GM21737 (cell line): Measurements from ENCODE around the gene BTLA.
"Not testable (repeated sequence)": the region's sequence is repeated elsewhere in the genome, so short reads cannot be mapped to it uniquely, and the experiment has no call there.

ENCODE experiments used
- ATAC-seq: cut with Tn5 transposase; IDR thresholded peaks from one replicate; pipeline ENCODE4 v1.9.1; 2021; ENCODE audit warnings: mild to moderate bottlenecking, moderate library complexity; ENCODE audit not compliant: unreplicated experiment

BTLA gene

DNA sequence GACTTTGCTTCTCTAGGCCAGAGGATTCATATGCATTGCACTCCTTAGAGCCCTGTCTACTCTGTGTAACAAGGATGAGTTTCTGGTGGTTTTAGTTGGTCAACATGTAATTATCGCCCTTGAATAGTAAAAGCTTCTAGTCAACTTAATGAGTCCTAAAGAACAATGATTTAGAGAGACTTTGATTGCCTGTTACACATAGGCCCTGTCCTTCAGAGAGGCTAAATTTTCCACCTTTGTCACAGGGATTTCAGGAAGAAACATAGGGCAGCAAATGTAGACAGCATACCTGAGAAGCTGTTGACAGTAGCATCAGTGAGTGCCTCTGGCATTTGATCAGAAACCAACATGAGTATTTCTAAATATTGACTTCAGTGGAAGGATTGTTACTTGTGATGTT is 7.1 kb downstream of the BTLA start:
- no peak for ATAC-seq

DNA sequence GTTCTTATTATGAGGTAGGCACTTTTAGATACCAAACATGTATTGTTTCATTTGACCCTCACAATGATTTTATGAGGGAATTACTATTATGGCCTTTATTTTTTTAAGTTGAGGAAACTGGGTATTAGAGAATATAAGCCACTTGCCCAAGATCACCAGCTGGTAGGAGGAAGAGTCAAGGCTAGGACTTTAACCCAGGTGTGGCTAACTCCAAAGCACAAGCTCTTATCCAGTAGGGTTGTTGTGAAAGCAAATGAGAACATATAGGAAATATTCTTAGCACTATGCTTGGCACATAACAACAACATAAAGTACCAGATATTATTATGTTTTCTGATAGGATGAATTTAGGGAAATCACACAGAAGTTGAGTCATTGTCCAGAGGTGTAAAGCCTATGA is 7.9 kb downstream of the BTLA start:
- no peak for ATAC-seq

DNA sequence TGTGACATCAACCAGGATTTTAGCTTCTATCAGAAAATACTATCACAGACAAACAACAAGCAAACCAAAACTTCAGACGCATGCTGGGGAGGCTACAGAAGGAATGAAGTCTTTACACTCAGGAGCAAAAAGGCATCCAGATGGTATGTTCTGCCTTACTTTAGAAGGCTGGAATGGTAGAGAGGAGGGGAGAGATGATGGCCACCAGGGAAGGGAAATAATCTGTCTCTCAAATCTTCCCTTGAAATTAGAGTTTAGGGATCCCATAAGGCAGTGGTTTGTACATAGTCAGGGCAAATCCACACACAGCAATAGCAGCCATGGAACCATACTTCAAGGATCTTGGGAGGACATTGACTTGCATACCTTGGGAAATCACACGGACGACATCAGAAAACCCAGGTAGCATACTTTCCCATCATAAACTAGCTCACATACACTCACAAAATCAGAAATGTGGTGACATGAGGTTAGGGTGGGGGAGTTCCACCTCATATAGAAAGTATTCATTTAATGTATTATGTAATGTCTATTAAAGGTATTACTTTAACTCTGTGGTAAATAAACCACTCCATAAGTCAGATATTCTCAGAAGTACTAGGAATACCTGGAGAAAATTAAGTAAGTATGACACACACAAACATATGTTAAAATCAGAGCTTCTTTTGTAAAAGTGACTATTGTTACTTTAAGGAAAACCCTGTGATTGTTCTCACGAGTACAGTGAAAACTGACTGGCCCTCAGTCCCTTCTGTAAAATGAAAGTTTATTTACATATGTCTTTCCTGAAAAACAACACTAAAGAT is 9.4 kb downstream of the BTLA start:
- ATAC-seq = no peak

DNA sequence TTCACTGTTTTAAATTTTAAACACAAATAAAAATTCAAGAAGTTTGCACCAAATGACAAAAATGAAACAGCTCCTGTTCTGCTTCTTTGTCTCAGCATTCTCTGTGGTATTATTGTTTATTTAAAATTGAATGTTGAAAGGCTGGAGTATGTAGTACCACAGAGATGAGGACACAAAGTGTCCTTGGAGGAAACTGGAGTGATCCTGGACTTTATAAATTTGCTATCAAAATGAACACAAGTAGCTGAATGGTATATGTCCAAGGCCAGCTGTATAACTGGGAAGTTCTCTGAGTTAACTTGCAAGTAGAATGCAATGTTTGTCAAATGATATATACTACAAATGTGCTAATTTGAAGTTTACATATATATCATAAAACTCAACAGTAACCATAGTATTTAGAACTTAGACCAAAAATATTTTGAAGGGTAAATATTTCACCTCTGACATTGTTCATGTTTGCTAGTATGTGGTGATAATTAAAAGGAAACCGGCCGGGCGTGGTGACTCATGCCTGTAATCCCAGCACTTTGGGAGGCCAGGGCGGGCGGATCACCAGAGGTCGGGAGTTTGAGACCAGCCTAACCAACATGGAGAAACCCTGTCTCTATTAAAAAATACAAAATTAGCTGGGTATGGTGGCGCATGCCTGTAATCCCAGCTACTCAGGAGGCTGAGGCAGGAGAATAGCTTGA is 12.3 kb downstream of the BTLA start:
- ATAC-seq = no peak

DNA sequence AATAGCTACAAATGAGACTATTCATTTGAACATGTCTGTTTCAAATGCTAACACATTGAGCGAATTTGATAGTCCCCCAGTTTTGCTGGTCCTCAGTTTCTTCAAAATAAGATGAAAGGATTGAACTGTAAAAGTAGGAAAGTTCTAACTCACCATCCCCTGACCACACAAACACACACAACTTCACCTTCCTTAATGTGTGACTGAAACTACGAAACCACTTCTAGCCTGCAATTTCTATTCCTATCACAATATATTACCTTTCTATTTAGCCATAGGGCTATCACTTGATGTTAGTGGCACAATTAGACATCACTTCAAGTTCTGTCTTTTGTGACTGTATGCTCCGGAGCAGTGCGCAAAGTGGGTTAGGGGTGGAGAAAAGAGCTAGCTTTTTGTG is 14.9 kb downstream of the BTLA start:
- ATAC-seq = no peak

DNA sequence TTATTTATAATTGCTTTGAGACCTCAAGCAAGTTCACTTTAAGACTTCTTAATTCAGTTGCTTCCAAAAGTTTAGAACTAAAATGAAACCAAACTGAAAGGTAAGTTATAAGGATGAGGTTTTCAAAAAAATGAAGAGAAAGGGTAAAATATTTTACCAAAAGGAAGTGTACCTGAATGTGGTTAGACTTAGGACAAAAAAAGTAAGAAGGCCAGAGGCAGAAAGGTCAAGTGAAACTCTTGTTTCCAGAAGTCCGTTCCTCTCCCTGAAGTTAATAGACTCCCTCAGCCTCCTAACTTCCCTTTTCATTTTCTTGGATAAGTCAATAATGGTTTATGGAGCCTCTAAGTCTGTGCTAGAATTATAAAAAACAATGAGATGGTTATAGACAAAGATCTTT is 16.6 kb downstream of the BTLA start:
- peak; percentile 69 for ATAC-seq

DNA sequence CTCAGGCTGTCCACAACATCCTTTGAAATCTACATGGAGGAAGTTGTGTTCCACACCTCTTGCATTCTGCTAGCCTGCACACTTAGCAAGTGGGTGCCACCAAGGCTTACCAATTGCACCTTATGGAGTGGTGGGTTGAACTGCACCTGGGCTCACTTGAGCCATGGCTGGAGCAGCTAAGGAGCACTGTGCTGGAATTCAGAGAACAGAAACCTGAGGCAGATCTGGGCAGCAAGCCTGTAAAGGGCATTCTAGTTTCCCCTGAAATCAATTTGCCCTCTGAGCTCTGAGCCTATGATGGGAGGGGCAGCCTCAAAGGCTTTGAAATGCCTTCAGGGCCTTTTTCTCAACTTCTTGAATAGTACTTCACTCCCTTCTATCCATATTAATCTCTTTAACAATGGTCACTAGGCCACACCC is 18.0 kb downstream of the BTLA start:
- ATAC-seq = no peak

DNA sequence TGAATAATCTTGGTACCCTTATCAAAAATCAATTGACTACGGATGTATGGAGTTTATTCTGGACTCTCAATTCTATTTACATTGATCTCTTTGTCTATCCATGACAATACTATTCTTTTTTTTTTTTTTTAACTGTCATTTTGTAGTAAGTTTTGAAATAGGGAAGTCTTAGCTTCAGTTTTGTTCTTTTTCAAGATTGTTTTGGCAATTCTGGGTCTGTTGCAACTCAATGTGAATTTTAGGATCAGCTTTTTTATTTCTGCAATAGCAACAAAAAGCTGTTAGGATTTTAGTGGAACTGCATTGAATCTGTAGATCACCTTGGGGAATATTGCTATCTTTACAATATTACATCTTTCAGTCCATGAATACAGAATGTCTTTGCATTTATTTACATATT is 21.4 kb downstream of the BTLA start:
- ATAC-seq = no peak

DNA sequence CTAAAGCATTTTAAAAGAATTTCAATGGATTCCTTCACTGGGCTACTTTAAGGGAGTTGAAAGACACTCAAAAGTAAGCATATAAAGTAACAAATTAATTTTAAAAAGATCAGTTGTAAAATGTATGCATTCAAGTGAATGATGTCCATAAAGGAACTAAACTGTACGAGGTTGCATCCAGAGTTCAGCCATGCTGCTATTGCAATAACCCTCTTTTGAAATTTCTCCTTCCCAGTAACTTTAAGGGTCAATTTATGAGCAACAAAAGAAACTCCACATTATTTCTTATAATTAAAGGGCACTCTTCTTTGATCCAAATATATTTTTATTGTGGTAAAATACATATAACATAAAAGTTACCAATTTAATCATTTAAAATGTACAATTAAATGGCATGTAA is 22.9 kb downstream of the BTLA start:
- ATAC-seq = no peak

DNA sequence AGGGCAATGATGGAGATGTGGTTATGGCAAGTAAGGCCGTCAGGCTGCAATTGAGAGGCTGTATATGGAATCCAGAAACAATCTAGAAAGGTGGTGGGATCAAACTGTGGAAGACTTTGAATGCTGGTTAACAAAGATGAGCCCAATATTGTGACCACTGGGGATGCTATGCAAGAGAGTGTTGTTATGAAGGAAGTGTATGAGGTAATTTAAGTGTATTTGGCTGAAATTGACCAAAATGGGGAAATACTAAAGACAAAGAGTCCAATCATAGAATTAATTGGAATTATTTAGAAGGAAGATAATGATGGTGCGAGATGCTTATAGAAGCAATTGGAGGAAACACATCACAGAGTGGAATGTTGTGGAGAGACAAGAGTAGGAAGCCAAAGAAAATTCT is 24.5 kb downstream of the BTLA start:
- ATAC-seq = no peak

DNA sequence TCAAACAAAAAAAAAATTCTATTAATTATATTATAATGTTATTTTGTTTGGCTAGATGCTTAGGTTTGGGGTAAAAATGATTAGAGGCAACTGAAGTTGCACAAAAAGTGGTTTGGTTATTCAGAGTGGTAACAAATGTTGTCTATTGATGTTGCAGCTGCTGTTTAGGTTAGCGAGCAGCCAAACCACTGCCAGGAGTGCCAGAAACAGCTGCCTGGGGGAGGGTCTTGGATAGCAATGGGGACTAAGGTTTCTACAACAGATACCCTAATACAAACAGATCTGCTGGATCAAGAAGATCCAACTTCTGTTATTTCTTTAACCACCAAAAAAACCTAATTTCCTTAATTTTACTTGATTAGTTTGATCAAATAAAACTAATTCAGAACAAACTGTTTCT is 26.6 kb downstream of the BTLA start:
- ATAC-seq = no peak

DNA sequence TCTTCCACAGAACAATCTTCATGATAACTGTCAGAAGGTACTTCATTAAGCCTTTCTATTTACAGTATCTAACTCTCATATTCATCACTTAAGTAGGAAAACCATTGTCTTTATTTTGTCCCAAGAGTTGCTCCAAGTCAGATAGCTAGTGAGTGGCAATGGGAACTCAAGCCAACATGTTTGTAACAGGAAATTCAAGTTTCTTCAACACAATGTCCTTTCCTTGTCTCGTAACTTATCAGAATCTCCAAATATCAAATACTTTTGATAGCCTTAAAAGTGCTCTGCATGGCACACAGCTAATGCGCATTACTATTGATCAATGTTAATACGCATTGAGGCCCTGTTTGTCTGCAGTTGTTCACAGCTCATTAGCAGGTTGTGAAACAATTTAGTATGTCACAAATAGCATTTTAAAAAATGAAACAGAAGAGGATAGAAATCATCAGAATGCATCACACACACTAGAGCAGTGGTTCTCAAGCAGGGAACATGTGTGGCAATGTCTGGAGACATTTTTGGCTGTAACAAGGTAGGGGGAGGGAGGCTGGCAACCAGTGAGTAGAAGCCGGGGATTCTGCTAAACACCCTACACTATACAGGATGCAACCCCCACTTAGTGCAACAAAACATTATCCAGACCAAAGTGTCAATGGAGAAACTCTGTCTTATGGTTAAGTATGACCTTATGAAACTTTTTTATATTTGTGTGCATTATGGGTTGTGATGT is 27.5 kb downstream of the BTLA start:
- no peak for ATAC-seq

DNA sequence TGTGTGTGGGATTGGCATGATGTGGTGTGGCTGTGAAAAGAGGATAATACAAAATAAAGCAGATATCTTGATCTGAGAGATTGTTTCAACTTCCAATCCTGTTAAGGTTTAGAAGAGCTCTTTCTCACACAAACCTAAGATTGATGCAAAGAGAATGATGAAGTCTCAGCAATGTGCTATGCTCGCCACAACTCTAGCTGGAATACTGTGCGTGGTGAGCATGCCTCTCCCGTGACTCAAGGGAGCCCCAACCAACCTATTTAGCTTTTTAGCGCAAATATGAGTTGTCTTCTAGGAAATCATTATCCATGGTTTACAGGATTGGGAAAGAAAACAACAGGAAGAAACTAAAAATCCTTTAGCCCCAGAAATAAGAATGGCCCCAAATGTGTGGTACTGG is 28.5 kb downstream of the BTLA start:
- ATAC-seq = no peak

DNA sequence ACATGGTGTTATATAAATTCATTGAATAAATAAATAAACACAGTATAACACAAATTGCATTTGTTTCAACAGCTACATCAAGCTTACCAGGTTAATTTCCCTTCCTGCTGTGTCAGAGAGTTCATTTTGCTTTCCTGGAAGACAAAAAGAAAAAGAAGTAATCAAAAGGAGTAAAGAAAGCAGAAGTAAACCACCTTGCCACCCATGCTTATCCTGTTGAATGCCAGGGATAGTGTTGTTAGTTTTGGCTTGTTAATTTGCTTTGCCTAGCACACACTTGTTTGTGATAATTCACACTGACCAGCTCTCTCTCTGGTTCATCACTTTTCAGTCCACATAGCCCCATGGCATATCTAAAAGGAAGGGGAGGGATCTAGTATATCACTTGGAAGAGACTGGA is 29.6 kb downstream of the BTLA start:
- ATAC-seq = no peak

DNA sequence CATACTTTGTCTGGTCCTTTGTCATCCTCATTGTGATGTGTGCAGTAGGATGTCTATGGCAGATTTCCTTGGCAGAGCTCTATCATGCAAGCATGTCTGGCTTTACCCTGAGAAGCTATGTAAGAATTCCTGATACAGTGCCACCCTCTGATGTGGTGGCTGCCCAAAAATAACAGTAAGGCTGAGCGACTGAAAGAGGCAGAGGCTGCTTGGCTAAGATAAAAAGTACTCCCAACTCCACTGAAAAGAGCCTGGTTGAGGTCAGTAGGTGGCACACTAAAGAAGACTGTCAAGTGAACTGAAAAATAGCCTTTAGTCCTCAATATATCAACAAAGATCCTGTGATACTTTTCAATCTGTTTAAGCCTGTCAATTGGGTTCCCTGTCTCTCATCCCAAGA is 31.7 kb downstream of the BTLA start:
- no peak for ATAC-seq

DNA sequence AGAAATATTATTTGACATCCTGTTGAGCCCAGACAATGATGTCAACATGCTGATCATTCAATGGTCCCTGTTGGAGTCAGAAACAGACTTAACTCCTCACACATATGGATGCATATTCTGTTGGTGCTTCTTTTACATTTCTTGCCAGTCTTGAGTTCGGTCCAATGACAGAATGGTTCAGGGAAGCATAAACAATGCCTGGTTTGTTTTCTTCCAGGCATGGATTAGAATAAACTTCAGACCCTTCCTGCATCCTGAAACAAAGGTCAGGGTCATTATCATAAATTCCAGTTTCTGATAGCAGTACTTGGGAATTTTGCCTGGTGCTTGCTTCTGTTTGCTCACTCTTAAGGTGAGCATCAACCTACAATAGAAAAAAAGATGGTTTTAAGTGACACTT is 33.3 kb downstream of the BTLA start:
- ATAC-seq = no peak

DNA sequence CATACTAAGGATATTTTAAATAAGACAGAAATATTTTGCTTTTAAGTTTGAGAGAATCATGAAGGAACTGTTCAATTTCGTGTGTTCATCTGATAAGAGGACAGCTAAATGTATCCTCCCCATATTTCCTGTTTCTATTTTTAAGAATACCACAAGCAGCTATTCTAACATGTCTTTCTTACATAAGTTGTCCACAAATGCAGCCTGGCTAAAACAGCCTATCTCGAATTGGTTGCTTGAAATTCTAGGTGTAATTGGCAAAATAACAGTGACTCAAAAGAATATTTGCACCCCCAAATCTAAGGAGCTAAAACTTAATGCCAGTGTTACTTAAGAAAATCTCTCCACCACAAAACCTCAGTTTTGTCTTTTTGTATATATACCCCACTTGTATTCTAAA is 35.0 kb downstream of the BTLA start:
- peak; percentile 37 for ATAC-seq

DNA sequence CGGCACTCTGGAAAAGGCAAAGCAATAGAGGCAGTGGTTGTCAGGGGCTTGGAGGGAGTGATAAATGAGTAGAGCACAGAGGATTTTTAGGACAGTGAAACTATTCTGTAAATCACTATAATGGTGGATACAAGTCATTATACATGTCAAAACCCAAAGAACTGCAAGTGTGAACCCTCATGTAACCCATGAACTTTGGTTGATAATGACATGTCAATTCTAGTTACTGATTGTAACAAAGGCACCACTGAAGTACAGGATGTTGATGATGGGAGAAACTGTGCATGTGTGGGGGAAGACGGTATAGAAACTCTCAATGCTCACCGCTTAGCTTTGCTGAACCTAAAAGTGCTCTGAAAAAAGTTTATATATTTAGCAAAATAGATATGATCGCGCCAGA is 36.0 kb downstream of the BTLA start:
- peak; percentile 32 for ATAC-seq

DNA sequence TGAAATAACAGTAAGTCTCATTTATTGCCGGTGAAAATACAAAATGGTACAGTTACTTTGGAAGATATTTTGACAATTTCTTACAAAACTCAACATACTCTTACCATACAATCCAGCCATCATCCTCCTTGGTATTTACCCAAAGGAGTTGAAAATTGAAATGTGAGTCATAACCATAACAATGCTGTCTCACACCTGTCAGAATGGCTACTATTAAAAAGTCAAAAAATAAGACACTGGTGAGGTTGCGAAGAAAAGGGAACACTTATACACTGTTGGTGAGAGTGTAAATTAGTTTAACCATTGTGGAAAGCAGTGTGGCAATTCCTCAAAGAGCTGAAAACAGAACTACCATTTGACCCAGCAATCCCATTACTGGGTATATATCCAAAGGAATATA is 37.5 kb downstream of the BTLA start:
- ATAC-seq = not testable (repeated sequence)

DNA sequence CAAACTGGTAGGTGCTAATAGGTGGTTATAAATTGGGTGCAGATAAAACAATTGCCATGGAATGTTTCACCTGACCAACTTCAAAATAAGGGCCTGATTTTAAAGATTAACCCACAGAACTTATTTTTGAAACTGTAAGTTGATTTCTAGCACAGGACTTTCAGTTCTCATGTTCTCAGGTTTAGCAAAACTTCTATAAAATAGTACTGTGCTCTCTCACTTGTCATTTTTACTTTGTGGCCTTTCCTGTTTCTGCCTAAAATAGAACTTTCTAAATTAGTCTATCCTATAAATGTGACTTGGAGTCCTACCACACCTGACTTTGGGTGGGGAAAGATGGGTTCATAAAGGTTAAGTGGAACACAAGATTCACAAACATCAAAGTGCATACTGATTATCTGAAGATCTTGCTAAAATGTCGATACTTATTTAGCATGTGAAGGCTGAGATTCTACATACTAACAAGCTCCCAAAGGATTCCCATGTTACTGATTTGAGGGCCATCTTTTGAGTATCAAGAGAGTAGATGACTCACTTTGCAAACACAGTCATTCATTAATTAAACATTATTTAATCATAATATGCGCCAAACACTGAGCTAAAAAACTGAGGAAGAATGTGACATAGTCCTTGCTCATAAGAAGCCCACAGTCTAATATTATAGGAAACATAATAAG is 38.6 kb downstream of the BTLA start:
- ATAC-seq = peak; percentile 60

DNA sequence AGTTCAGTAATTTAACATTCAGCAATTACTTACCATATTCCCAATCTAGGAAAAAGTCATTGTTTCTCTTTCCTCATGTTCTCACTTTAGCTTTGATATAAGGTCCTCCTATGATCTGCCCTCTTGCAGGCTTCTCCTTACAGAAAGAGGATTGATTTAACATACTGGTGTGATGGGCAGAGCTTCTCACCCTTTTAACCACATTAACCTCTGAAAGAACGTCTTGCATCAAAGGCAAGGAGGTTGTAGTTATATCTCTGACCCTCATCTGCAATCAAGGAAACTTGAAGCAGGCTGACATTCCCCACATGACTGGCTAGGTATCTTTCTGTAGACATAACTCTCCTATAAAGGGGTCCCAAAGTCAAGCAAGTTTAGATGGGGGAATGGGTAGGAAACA is 39.5 kb downstream of the BTLA start:
- no peak for ATAC-seq
